HEK293 (cell line): ENCODE measurements around the gene KIF18A.

Experiments used
- CTCF ChIA-PET: fragments of 350-600 bp; formaldehyde crosslinking; extraction: SDS; loops from one replicate; lab custom pipeline; 2021; ENCODE audit warnings: antibody characterized with exemption; lab: Yijun Ruan, JAX
- POLR2A ChIA-PET: fragments of 300-600 bp; formaldehyde crosslinking; extraction: SDS; loops from one replicate; lab custom pipeline; 2020; ENCODE audit warnings: antibody characterized with exemption, inconsistent platforms; lab: Yijun Ruan, JAX
- H3K27ac ChIP-seq: fragments of 200-500 bp; sonication (Bioruptor generic); 2 replicates; pipeline ENCODE4 v1.5.1; 2014; ENCODE audit warnings: low read depth, low read length, control low read depth, inconsistent platforms; ENCODE audit errors: extremely low read depth
- H3K36me3 ChIP-seq, 2 experiments: fragments of 200-500 bp in 1 of 2; sonication (Bioruptor generic) in 1 of 2; 1 replicate in 1 of 2; 2 replicates in 1 of 2; pipeline ENCODE4 v1.5.1; 2014 to 2017; ENCODE audit warnings: inconsistent platforms in 2 of 2, low read length in 2 of 2; ENCODE audit not compliant: control insufficient read depth in 2 of 2, insufficient read depth in 1 of 2
- H3K4me1 ChIP-seq: fragments of 200-500 bp; sonication (Bioruptor generic); 2 replicates; pipeline ENCODE4 v1.5.1; 2014; ENCODE audit warnings: mild to moderate bottlenecking, low read length, inconsistent platforms; ENCODE audit not compliant: control insufficient read depth, insufficient read depth
- H3K4me3 ChIP-seq: 2 replicates; pipeline ENCODE4 v1.5.1; 2011; ENCODE audit warnings: low read depth, mild to moderate bottlenecking, control low read depth, low read length, moderate library complexity
- H3K9me3 ChIP-seq: fragments of 200-500 bp; sonication (Bioruptor generic); 2 replicates; pipeline ENCODE4 v1.5.1; 2014; ENCODE audit warnings: low read depth, low read length, inconsistent platforms; ENCODE audit not compliant: control insufficient read depth, insufficient read depth
- EGR2 ChIP-seq: fragments of 450-650 bp; formaldehyde crosslinking; IDR thresholded peaks from 2 replicates; pipeline ENCODE4 v1.5.1; 2016; ENCODE audit warnings: low read depth, missing biosample characterization, missing genetic modification characterization
- PRDM1 ChIP-seq: fragments of 450-650 bp; formaldehyde crosslinking; IDR thresholded peaks from 2 replicates; pipeline ENCODE4; 2016; ENCODE audit warnings: missing biosample characterization, missing genetic modification characterization
- SCRT1 ChIP-seq: fragments of 450-650 bp; formaldehyde crosslinking; IDR thresholded peaks from 2 replicates; pipeline ENCODE4 v1.5.1; 2016; ENCODE audit warnings: missing biosample characterization, missing genetic modification characterization, borderline replicate concordance
- ZFHX2 ChIP-seq: fragments of 450-650 bp; formaldehyde crosslinking; conservative IDR thresholded peaks from 2 replicates; pipeline ENCODE4 v1.5.1; 2016; ENCODE audit warnings: missing biosample characterization, missing genetic modification characterization
- ZFP41 ChIP-seq: fragments of 450-650 bp; formaldehyde crosslinking; IDR thresholded peaks from 2 replicates; pipeline ENCODE4 v1.5.1; 2016; ENCODE audit warnings: missing biosample characterization, missing genetic modification characterization, borderline replicate concordance
- ZNF16 ChIP-seq: fragments of 450-650 bp; formaldehyde crosslinking; IDR thresholded peaks from 2 replicates; pipeline ENCODE4 v1.5.1; 2016; ENCODE audit warnings: low read depth, missing biosample characterization, missing genetic modification characterization
- ZNF175 ChIP-seq: fragments of 450-650 bp; formaldehyde crosslinking; IDR thresholded peaks from 2 replicates; pipeline ENCODE4 v1.5.1; 2016; ENCODE audit warnings: missing biosample characterization, missing genetic modification characterization
- ZNF184 ChIP-seq: fragments of 450-650 bp; IDR thresholded peaks from 2 replicates; pipeline ENCODE4 v1.5.1; 2018; ENCODE audit warnings: missing biosample characterization, mild to moderate bottlenecking, missing genetic modification characterization
- ZNF302 ChIP-seq: fragments of 450-650 bp; formaldehyde crosslinking; IDR thresholded peaks from 2 replicates; pipeline ENCODE4 v1.5.1; 2016; ENCODE audit warnings: missing biosample characterization, missing genetic modification characterization, low read depth
- ZNF341 ChIP-seq: fragments of 450-650 bp; formaldehyde crosslinking; IDR thresholded peaks from 2 replicates; pipeline ENCODE4; 2016; ENCODE audit warnings: low read depth, missing biosample characterization, missing genetic modification characterization
- ZNF501 ChIP-seq: fragments of 450-650 bp; formaldehyde crosslinking; IDR thresholded peaks from 2 replicates; pipeline ENCODE4 v1.5.1; 2016; ENCODE audit warnings: missing biosample characterization, missing genetic modification characterization
- ZNF530 ChIP-seq: fragments of 450-650 bp; formaldehyde crosslinking; IDR thresholded peaks from 2 replicates; pipeline ENCODE4 v1.5.1; 2016; ENCODE audit warnings: low read depth, missing biosample characterization, missing genetic modification characterization
- ZNF654 ChIP-seq: fragments of 450-650 bp; formaldehyde crosslinking; IDR thresholded peaks from 2 replicates; pipeline ENCODE4 v1.5.1; 2016; ENCODE audit warnings: low read depth, missing biosample characterization, missing genetic modification characterization
- ZNF660 ChIP-seq: fragments of 450-650 bp; IDR thresholded peaks from 2 replicates; pipeline ENCODE4 v1.5.1; 2018; ENCODE audit warnings: missing biosample characterization, mild to moderate bottlenecking, missing genetic modification characterization
- ZNF76 ChIP-seq: fragments of 450-650 bp; formaldehyde crosslinking; IDR thresholded peaks from 2 replicates; pipeline ENCODE4; 2016; ENCODE audit warnings: low read depth, missing biosample characterization, missing genetic modification characterization, borderline replicate concordance
- TF ChIP-seq, protein P1 (sequence below): fragments of 450-650 bp; formaldehyde crosslinking; IDR thresholded peaks from 2 replicates; pipeline ENCODE4 v1.5.1; 2017; ENCODE audit warnings: missing biosample characterization, mild to moderate bottlenecking, missing genetic modification characterization, moderate library complexity
- TF ChIP-seq, protein P2 (sequence below): fragments of 450-650 bp; formaldehyde crosslinking; IDR thresholded peaks from 2 replicates; pipeline ENCODE4 v1.5.1; 2017; ENCODE audit warnings: missing biosample characterization, missing genetic modification characterization
- TF ChIP-seq, protein P3 (sequence below): fragments of 450-650 bp; formaldehyde crosslinking; IDR thresholded peaks from 2 replicates; pipeline ENCODE4 v1.5.1; 2016; ENCODE audit warnings: missing biosample characterization, missing genetic modification characterization, borderline replicate concordance
- TF ChIP-seq, protein P4 (sequence below): fragments of 450-650 bp; formaldehyde crosslinking; IDR thresholded peaks from 2 replicates; pipeline ENCODE4 v1.5.1; 2016; ENCODE audit warnings: missing biosample characterization, missing genetic modification characterization

The KIF18A gene

DNA sequence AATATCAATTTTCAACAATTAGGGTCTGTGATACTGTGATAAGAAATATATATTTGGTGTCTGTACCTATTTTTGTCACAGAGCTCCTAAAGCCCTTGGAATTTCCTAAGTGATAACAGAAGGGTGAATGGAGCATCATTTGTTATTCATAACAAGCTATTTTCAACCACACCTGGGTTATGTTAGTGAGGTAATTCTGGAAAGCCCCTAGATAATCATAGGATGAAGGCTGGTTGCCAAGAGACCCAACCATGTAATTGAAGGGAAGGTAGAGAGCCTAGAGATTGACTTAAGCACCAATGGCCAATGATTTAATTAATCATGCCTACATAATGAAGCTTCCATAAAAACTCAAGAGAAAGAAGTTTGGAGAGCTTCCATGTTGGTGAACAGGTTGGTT, 109.4 kb downstream of the KIF18A start:
- ChIA-PET POLR2A (no interaction called here), CTCF (interaction anchor here (0.7 kb wide), 1 partner anchor 120 kb away, joined by 3 read pairs; no protein-coding TSS in a partner anchor)
- Histone ChIP-seq H3K4me3 (no peak overlapping the region), H3K36me3 (peaks cover 0 to 3% of the 10 kb centered on the region in 2 experiments; a peak in 1 of 3 replicates), H3K9me3 (no peaks in the 10 kb centered on the region), H3K27ac (no peak overlapping the region), H3K4me1 (no peaks in the 10 kb centered on the region)
- no peak for TF ChIP-seq ZNF660 (tag by site-specific recombination)
- no peak for TF ChIP-seq ZNF184 (tag by site-specific recombination)
- TF ChIP-seq, protein P1, sequence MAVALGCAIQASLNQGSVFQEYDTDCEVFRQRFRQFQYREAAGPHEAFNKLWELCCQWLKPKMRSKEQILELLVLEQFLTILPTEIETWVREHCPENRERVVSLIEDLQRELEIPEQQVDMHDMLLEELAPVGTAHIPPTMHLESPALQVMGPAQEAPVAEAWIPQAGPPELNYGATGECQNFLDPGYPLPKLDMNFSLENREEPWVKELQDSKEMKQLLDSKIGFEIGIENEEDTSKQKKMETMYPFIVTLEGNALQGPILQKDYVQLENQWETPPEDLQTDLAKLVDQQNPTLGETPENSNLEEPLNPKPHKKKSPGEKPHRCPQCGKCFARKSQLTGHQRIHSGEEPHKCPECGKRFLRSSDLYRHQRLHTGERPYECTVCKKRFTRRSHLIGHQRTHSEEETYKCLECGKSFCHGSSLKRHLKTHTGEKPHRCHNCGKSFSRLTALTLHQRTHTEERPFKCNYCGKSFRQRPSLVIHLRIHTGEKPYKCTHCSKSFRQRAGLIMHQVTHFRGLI (tag by site-specific recombination): no peak
- TF ChIP-seq, protein P2, sequence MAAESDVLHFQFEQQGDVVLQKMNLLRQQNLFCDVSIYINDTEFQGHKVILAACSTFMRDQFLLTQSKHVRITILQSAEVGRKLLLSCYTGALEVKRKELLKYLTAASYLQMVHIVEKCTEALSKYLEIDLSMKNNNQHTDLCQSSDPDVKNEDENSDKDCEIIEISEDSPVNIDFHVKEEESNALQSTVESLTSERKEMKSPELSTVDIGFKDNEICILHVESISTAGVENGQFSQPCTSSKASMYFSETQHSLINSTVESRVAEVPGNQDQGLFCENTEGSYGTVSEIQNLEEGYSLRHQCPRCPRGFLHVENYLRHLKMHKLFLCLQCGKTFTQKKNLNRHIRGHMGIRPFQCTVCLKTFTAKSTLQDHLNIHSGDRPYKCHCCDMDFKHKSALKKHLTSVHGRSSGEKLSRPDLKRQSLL (tag by site-specific recombination): no peak
- TF ChIP-seq, protein P3, sequence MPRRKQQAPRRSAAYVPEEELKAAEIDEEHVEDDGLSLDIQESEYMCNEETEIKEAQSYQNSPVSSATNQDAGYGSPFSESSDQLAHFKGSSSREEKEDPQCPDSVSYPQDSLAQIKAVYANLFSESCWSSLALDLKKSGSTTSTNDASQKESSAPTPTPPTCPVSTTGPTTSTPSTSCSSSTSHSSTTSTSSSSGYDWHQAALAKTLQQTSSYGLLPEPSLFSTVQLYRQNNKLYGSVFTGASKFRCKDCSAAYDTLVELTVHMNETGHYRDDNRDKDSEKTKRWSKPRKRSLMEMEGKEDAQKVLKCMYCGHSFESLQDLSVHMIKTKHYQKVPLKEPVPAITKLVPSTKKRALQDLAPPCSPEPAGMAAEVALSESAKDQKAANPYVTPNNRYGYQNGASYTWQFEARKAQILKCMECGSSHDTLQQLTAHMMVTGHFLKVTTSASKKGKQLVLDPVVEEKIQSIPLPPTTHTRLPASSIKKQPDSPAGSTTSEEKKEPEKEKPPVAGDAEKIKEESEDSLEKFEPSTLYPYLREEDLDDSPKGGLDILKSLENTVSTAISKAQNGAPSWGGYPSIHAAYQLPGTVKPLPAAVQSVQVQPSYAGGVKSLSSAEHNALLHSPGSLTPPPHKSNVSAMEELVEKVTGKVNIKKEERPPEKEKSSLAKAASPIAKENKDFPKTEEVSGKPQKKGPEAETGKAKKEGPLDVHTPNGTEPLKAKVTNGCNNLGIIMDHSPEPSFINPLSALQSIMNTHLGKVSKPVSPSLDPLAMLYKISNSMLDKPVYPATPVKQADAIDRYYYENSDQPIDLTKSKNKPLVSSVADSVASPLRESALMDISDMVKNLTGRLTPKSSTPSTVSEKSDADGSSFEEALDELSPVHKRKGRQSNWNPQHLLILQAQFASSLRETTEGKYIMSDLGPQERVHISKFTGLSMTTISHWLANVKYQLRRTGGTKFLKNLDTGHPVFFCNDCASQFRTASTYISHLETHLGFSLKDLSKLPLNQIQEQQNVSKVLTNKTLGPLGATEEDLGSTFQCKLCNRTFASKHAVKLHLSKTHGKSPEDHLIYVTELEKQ (tag by site-specific recombination): no peak
- TF ChIP-seq ZNF302 (tag by site-specific recombination): no peak
- TF ChIP-seq ZNF76 (tag by site-specific recombination): no peak
- no peak for TF ChIP-seq ZNF530
- TF ChIP-seq, protein P4, sequence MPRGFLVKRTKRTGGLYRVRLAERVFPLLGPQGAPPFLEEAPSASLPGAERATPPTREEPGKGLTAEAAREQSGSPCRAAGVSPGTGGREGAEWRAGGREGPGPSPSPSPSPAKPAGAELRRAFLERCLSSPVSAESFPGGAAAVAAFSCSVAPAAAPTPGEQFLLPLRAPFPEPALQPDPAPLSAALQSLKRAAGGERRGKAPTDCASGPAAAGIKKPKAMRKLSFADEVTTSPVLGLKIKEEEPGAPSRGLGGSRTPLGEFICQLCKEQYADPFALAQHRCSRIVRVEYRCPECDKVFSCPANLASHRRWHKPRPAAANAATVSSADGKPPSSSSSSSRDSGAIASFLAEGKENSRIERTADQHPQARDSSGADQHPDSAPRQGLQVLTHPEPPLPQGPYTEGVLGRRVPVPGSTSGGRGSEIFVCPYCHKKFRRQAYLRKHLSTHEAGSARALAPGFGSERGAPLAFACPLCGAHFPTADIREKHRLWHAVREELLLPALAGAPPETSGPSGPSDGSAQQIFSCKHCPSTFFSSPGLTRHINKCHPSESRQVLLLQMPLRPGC: no peak
- no peak for TF ChIP-seq ZFHX2 (tag by site-specific recombination)
- no peak for TF ChIP-seq ZNF501 (tag by site-specific recombination)
- TF ChIP-seq PRDM1 (tag by site-specific recombination): no peak
- TF ChIP-seq ZNF654 (tag by site-specific recombination): no peak
- TF ChIP-seq ZNF16 (tag by site-specific recombination): no peak
- TF ChIP-seq, all 188 proteins: peak for 0

DNA sequence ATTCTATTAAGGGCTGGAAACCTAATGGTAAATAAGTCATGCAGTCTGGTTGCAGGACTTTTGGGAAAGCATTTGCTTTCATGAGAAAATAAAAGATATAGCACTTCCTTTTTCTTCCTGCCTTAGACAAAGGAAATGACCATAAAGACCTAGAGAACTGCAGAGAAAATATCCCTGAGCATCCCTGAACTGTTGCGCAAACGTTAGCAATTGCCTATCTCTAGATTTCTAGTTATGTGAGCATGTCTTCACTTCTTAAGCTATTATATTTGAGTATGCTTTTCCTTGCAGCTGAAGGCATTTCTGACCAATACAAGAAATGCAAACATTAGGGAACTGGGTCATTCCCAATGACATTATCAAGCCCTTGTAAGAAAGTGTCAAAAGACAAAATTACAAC, 110.6 kb downstream of the KIF18A start:
- no peaks in the 10 kb centered on the region for H3K4me1 ChIP-seq
- peaks cover 0 to 3% of the 10 kb centered on the region in 2 experiments; a peak in 1 of 3 replicates for H3K36me3 ChIP-seq
- TF ChIP-seq ZNF175 (tag by site-specific recombination) (no peak), SCRT1 (no peak), ZFP41 (tag by site-specific recombination) (no peak), EGR2 (tag by site-specific recombination) (no peak), ZNF341 (tag by site-specific recombination) (no peak)
- no peak overlapping the region for H3K4me3 ChIP-seq
- H3K27ac ChIP-seq: no peak overlapping the region
- no peaks in the 10 kb centered on the region for H3K9me3 ChIP-seq
- ChIA-PET POLR2A (no interaction called here), CTCF (no interaction called here)
